ENCODE results near the gene CDH13.

Gene CDH13

DNA sequence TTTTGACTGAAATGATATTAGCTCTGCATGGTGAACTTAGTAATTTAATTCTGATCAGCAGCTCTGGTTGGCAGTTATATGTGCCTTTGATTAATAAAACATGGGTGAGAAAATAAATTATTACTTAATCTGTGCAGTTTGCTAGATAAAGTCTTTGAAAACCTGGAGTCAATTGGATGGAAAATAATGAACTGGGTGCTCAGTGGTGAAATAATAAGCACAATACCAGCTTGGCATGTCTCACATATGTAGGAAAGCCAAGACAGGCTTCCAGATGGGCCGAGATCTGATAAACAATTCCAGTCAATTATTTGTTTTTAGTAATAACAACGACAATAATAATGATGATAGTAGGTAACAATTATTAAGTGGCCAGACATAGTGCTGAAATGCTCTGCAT is 326.7 kb downstream of the CDH13 start:
- no peak for DNase-seq (ENCODE audit: low read depth in 2 of 2)

- DNase-seq (ENCODE audit: low read depth in 2 of 2), result no peak
Measured at GRCh38 chr16:82954224-82954929, 327.6 kb downstream of the CDH13 start.

DNA sequence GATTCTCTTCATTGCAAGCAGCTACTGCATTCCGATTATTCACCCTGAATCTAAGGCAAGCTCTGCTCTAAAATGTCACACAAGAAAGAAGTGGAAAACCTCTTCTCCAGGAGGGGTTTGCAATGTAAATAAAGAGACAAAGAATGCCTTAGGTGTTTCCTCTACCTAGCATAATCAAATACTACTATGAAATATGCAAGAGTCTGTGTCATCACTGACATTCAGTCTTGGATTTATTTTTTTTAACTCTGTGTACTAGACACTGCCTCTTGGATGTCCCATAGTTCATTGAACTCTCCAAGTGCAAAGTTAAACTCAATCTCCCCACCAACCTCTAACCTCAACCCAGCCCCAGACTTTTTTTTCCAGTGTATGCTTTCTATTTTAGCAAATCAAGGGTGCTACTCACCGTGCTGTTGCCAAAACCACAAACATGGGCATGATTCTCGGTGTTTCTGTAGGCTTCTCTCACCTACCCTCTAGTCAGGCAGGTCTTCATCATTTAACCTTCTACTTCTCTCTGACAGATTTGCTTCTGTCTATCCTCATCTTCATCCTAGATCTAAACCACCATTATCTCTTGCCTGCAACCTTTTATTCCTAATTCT is 329.1 kb downstream of the CDH13 start:
- DNase-seq (ENCODE audit: low read depth in 2 of 2), result no peak

DNA sequence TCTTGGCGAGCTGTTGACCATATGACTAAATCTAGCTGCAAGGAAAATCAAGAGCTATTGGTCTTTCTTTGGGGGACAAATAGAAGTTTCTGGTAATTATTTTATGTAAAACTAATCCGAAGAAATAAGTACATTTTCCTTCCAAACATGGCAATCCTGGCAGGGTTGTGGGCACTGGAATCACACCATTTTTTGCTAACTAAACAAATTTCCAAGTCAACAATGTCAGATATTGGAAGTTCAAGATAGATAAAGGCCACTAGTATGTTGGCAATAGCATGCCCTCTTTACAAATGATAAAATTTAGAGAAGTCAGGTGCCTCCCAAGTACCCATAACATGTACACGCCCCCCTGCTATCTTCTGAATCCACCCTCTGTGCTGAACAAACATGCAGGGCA is 330.4 kb downstream of the CDH13 start:
- DNase-seq (ENCODE audit: low read depth in 2 of 2), result no peak

DNA sequence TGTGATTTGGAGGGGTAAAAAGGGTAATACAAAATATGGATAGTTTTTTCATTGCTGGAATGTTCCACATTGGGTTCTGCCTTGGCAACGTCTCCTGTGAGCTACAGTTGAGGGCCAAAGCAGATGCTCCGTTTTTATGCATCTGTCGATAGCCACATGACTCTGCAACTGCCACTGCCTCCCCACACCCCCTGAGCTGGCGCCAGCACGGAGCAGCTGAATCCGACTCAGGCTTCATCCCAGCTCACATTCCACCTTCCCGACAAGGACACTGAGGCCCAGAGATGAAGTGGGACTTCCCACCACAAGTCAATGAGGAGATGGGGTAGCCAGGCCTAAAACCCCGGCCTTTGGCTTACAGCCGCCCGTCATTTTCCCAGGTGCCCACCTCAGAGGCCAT is 334.1 kb downstream of the CDH13 start:
- DNase-seq (ENCODE audit: low read depth in 2 of 2), result no peak

DNA sequence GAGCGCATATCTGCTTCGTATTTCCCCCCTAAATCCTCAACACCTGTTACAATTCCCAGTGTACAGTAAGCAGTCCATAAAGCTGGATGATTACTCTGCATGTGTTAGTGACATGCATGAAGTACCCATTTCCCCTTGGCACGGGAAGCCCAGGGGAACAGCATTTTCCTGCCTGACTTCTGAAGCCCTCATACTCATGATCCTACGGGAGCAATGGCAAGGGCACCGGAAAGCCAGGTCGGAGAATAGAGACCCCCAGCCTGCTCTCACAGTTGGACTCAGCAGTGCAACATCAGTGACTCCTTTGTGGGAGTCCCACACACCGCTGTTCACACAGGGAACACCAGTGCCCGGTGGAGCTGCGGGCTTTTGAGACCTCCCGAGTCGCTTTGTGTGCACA is 336.9 kb downstream of the CDH13 start:
- no peak for DNase-seq (ENCODE audit: low read depth in 2 of 2)

DNA sequence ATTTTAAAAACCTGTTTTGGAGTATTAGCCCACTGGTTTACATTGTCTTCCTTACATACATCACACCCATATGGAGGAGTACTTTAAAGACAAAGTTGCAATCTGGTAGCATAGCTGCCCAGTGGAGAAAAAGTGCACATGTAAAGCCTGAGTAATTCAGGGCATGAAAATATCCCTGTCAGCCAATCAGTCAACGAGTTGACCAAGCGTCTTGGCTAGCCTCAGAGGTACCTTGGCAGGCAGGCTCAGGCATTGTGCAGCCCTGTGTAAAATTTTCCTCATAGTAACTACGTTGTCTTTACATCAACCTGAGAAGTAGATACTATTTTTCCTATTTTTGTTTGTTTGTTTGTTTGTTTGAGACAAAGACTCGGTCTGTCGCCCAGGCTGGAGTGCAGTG is 339.0 kb downstream of the CDH13 start:
- DNase-seq (ENCODE audit: low read depth in 2 of 2), result no peak

DNA sequence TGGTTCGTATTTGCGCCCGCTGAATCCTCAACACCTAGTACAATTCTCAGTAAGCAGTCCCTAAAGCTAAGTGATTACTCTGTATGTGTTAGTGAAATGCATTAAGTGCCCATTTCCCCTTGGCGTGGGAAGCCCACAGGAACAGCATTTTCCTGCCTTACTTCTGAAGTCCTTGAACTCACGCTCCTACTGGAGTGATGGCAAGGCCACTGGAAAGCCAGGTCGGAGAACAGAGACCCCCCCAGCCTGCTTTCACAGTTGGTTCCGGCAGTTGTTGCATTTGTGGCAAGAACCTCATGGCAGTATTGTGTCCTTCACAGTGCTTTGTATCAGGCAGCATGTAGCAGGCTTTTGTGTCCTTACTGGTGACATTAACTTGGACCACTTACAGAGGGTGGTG is 340.7 kb downstream of the CDH13 start:
- DNase-seq (ENCODE audit: low read depth in 2 of 2), result no peak

DNA sequence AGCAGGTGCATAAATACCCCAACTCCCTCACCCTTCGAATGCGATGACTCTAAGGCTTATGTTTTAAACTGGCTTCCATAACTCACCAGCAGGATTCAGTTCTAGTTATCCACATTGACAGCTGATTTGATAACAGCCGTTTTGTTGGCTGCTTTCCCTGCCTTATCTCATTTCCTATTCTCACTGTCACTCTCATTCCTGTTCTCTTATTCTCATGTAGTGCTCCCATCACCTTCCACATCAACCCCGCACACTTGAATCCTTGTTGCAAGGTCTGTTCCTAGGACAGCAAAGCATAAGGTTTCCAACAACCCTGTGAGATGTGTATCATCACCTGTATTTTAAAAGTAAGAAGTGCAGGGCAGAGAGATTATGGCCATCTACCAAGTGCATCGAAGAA is 344.4 kb downstream of the CDH13 start:
- DNase-seq (ENCODE audit: low read depth in 2 of 2), result no peak

- no peak for DNase-seq (ENCODE audit: low read depth in 2 of 2)
Measured at GRCh38 chr16:82972331-82972919, 345.7 kb downstream of the CDH13 start.

DNA sequence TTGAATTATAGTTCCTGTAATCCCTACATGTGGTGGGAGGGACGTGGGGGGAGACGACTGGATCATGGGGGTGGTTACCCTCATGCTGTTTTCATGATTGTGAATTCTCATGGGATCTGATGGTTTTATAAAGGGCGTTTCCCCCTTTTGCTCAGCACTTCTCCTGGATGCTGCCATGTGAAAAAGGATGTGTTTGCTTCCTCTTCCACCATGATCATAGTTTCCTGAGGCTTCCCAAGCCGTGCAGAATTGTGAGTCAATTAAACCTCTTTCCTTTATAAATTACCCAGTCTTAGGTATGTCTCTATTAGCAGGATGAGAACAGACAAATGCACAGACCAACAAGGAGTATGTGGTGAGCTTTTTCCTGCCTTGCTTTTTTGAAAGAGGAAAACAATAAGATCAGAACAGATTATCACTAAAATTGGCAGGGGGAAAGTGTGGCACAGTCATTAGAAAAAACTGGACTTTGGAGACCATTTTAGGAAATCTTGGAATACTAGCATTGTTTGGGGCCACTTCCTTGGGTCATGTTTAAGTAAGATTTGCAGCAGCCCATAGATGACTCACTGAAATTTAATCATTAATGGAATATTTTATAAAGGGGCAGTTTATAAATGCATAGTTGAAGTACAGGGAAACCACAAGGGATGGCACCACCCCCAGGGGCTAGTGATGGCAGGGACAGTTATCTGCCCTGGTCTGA is 352.8 kb downstream of the CDH13 start:
- DNase-seq (ENCODE audit: low read depth in 2 of 2), result no peak

- DNase-seq (ENCODE audit: low read depth in 2 of 2), result no peak
Measured at GRCh38 chr16:82980810-82981209, 354.0 kb downstream of the CDH13 start.

DNA sequence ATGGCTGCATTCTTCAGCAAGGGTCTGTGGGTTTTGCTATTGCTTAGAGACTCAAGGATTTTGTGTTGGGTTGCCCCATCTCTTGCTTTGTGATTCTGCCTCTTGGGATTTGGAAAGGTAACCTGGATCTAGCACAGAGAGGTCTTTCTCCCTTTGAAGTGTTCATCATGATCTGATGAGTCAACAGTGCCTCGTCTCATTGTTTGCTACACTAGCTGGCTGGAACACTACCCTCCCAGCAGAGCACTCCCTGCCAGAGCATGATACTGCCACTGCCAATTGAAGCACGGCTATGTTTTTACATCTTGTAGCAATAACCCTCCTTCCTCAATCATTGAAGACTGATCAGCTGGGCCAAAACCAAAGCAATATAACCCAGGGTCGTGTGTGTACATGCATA is 361.0 kb downstream of the CDH13 start:
- no peak for DNase-seq (ENCODE audit: low read depth in 2 of 2)

DNA sequence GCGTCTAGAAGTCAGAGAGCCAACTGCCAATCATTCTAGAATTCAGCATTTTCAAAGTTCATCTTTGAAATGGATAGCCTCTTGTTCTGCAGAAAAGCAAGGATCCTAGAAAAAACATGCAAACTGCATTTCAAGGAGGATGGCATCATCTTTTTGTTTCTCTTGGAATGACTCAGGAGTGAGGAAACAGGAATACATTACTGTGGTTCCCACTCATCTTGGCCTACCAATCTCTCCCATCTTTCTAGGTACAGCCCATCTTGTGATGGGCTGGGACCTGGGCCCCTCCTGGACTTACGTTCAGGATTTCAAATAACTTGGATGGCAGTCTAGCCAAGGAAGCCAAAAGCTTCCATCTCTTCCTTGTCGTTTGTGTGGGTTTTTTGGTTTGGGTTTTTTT is 363.4 kb downstream of the CDH13 start:
- no peak for DNase-seq (ENCODE audit: low read depth in 2 of 2)

DNA sequence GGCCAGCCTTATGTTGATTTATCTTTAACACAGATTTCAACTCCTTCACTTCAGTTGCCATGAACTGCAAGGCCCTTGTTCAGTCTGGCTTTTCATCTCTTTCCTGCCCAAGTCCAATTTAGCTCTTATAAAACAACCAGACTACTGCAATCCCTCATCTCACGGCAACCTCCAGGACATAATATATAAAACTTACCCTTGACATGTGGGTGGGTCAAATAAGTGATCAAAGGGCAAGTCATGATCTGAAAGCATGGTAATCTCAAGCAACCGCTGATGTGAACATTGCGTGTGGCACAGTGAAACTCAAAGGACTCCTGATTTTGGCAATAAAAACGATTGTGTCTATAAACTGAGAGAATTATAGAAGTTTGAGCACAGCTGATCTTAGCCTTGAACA is 364.6 kb downstream of the CDH13 start:
- DNase-seq (ENCODE audit: low read depth in 2 of 2), result no peak

DNA sequence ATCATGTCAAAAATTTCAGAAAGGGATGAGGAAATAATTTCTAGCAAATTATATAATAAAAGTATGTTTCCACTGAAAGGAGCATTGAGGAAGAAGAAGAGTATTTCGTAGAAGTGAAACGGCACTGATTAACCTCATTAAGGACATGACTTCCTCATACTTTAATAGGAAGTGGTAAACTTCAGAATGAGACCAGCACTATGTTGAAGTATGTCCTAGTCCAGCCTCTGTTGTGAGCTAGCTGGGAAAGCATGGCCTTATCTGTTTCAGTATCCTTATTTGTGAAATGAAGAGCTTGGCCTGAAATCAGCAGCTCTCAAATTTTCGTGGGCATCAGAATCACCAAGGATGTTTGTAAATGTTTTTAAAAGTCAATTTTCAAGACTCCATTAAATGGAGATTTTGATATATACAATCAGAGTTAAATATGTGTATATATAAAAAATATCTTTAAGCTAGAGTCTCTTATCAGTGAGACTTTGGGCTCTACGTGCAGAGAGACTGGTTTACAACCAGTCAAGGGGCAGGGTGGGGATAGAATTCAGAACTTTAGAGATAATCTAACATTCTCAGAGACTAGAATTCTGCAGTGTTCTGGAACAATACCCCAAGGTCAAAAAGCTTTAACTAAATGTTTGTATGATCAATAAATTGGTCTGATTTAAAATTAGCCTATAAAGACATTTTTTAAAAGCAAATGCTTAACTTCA is 365.4 kb downstream of the CDH13 start:
- no peak for DNase-seq (ENCODE audit: low read depth in 2 of 2)

DNA sequence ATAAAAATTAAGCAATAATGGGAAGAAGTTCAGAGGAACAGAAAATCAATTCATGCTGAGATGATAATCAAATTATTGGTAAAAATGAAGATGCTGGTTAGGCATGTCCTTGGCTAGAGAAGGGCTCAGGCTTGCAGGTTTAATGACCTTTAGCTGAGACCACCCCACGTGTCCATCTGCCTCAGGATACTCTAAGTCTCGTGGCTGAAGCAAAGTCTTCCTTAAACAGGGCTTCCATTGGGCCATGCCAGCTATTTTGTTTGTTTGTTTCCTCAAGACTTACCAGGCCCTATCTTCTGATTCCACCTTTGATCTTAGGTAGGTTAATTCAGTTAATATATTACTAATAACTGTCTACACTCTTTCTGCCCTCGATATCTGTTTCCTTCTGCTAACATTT is 366.0 kb downstream of the CDH13 start:
- DNase-seq (ENCODE audit: low read depth in 2 of 2), result no peak

DNA sequence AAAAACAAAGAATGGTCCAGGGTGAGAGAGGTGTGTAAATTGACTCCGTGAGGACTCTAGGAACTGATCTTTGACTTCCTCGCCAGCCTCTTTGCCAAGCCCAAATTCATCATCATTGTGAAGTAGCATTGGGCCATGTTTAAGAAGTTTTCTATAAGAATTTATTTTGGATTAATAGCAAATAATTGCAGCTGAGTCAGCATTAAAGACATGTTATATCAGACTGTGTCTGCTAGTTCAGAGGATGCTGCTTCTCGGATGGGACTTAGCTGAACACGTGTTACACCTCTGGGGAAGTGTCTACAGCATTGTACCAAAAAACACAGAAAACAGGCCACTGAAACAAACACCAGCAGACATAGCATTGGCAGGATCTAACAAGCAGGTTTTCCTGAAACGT is 366.6 kb downstream of the CDH13 start:
- DNase-seq (ENCODE audit: low read depth in 2 of 2), result no peak

- no peak for DNase-seq (ENCODE audit: low read depth in 2 of 2)
Measured at GRCh38 chr16:82993926-82994325, 367.2 kb downstream of the CDH13 start.

- DNase-seq (ENCODE audit: low read depth in 2 of 2), result no peak
Measured at GRCh38 chr16:82995286-82995923, 368.6 kb downstream of the CDH13 start.

DNA sequence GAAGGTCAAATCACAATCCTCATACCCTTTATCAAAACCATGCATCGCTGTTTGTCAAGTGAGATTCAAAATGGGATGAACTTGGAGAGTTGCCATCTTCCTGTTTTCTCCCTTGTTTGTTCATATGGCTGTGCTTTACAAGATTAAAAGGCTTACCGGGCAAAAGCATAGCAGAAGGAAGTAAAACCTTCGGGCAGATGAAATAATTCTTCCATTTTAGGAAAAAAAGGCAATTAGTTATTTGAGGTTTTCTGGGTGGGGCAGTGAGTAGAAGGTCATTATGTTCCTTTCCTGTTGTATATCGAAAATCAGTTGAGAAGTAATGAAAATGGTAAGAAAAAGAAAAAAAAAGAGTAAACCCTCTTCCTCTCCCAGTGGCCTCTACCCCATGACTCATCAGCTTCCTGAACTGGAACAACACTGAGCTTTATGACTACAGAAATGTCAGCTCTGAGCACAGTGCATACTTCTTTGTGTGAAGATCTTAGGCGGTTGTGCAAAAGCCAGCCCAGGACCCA is 369.2 kb downstream of the CDH13 start:
- DNase-seq (ENCODE audit: low read depth in 2 of 2), result no peak

DNA sequence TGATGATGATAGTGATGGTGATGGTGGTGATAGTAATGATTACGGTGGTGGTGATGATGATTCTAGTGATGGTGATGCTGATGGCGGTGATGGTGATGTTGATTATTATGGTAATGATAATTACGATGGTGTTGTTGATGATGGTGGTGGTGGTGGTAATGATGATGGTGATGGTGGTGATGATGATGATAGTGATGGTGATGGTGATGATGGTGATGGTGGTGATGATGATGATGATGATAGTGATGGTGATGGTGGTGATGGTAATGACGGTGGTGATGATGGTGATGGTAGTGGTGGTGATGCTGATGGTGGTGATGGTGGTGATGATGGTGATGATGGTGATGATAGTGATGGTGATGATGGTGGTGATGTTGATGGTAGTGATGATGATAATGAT is 370.0 kb downstream of the CDH13 start:
- no peak for DNase-seq (ENCODE audit: low read depth in 2 of 2)

Data from activated CD8-positive, alpha-beta memory T cell treated with anti-CD3 and anti-CD28 coated beads for 4 hours (primary cell).